T-helper 1 cell treated with Interleukin-12 subunit alpha and Interleukin-12 subunit beta and Interleukin-4 antibody, amounts not matched to agents 30 ng/mL and 1 ng/mL, for 36 hours (primary cell): Measurements from ENCODE around the gene ATXN3. TPM values are rescaled to one million over a fixed set of nuclear protein-coding genes. Genes with fewer than 3 reads are reported as not detected.
"Not testable (repeated sequence)": the region's sequence is repeated elsewhere in the genome, so short reads cannot be mapped to it uniquely, and the experiment has no call there.

Experiments
- intact Hi-C: fragments of 100-400 bp; cut with micrococcal nuclease; formaldehyde crosslinking; loops from one replicate; pipeline ENCODE4 v1.15.1; 2024
- total RNA-seq: library from RNA; stranded (reverse); gene quantifications from 2 replicates; pipeline ENCODE4 v1.2.3, GENCODE V29; 2022

ATXN3 gene
- total RNA-seq, 1 donor from 2014 or later, result 25.5 TPM

GRCh38 chr14:92093320-92093719 lies 13.1 kb downstream of the ATXN3 start:
- intact Hi-C loops, result no loop called here

- intact Hi-C loops, result no loop called here
These were observed 17.9 kb downstream of the ATXN3 start for GRCh38 chr14:92088494-92088893.

- intact Hi-C loops, result no loop called here
These were observed 31.8 kb downstream of the ATXN3 start for GRCh38 chr14:92074555-92074954.

GRCh38 chr14:92058006-92058917 lies 48.1 kb downstream of the ATXN3 start:
- intact Hi-C loops, result no loop called here

- intact Hi-C loops, result no loop called here
These were observed 56.6 kb downstream of the ATXN3 start for GRCh38 chr14:92049781-92050180.

- intact Hi-C loops, result not testable (repeated sequence)
These were observed 57.2 kb downstream of the ATXN3 start for GRCh38 chr14:92049221-92049620.

GRCh38 chr14:92045904-92046303 lies 60.5 kb downstream of the ATXN3 start:
- intact Hi-C loops, result not testable (repeated sequence)

- intact Hi-C loops, result loop anchor here (2.0 to 5.0 kb wide), 2 partner anchors 169 to 641 kb away; no protein-coding TSS in a partner anchor
These were observed 64.6 kb downstream of the ATXN3 start for GRCh38 chr14:92041766-92042165.

- intact Hi-C loops, result loop anchor here (2.0 to 5.0 kb wide), 2 partner anchors 168 to 641 kb away; no protein-coding TSS in a partner anchor
These were observed 65.2 kb downstream of the ATXN3 start for GRCh38 chr14:92041203-92041602.

GRCh38 chr14:92040431-92041051 lies 65.8 kb downstream of the ATXN3 start:
- intact Hi-C loops, result loop anchor here (1.0 to 5.0 kb wide), 7 partner anchors 66 to 754 kb away; partner anchors contain the start of genes ATXN3, GOLGA5 and PPP4R3A

GRCh38 chr14:92039719-92040430 lies 66.5 kb downstream of the ATXN3 start, which contains the start of gene TRIP11:
Gene TRIP11, minus strand, starts transcription at chr14:92040059. Its CDS starts 374 bp downstream, at chr14:92039685.
- intact Hi-C loops, result loop anchor here (1.0 to 5.0 kb wide), 7 partner anchors 66 to 754 kb away; partner anchors contain the start of genes ATXN3, GOLGA5 and PPP4R3A

- intact Hi-C loops, result no loop called here
These were observed 67.2 kb downstream of the ATXN3 start for GRCh38 chr14:92039063-92039718.

GRCh38 chr14:92037989-92038388 lies 68.4 kb downstream of the ATXN3 start:
- intact Hi-C loops, result no loop called here

GRCh38 chr14:92035890-92036289 lies 70.5 kb downstream of the ATXN3 start:
- intact Hi-C loops, result no loop called here

- intact Hi-C loops, result no loop called here
These were observed 72.3 kb downstream of the ATXN3 start for GRCh38 chr14:92033906-92034687.

GRCh38 chr14:92033433-92033832 lies 72.9 kb downstream of the ATXN3 start:
- intact Hi-C loops, result no loop called here

GRCh38 chr14:92026548-92027190 lies 79.7 kb downstream of the ATXN3 start:
- intact Hi-C loops, result no loop called here

GRCh38 chr14:92022036-92022435 lies 84.3 kb downstream of the ATXN3 start:
- intact Hi-C loops, result no loop called here

- intact Hi-C loops, result no loop called here
These were observed 84.9 kb downstream of the ATXN3 start for GRCh38 chr14:92021523-92021922.

GRCh38 chr14:92014040-92014439 lies 92.3 kb downstream of the ATXN3 start:
- intact Hi-C loops, result no loop called here
